Activated CD8-positive, alpha-beta memory T cell treated with anti-CD3 and anti-CD28 coated beads for 24 hours (primary cell): ENCODE measurements around the gene CBR1.

Experiments
- DNase-seq: peaks from one replicate; pipeline ENCODE4 v3.0.0-alpha.2; 2020

CBR1 gene

DNA sequence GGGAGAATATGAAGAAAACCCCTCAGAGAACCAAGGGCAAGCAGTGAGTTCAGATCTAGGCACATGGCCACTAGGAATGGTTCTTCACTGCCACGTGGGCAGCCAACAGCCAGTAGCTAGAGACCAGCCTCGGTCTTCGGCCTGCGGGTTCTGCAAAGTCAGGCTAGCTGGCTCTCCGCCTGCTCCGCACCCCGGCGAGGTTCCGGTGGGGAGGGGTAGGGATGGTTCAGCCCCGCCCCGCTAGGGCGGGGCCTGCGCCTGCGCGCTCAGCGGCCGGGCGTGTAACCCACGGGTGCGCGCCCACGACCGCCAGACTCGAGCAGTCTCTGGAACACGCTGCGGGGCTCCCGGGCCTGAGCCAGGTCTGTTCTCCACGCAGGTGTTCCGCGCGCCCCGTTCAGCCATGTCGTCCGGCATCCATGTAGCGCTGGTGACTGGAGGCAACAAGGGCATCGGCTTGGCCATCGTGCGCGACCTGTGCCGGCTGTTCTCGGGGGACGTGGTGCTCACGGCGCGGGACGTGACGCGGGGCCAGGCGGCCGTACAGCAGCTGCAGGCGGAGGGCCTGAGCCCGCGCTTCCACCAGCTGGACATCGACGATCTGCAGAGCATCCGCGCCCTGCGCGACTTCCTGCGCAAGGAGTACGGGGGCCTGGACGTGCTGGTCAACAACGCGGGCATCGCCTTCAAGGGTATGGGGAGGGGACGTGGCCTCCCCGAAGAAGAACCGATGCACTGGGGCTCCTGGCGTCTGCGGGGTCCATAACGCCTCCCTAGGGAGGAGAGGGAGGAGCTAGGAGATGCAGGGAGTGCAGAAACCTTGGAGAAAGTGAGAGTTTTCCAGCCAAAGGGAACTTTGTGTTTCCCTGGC is at the start of gene CBR1:
TSS of gene CBR1 (plus strand) at position 312 of the 871 bp plus-strand sequence. CDS start at position 404, 92 bp downstream.
- peak; percentile 95 for DNase-seq

DNA sequence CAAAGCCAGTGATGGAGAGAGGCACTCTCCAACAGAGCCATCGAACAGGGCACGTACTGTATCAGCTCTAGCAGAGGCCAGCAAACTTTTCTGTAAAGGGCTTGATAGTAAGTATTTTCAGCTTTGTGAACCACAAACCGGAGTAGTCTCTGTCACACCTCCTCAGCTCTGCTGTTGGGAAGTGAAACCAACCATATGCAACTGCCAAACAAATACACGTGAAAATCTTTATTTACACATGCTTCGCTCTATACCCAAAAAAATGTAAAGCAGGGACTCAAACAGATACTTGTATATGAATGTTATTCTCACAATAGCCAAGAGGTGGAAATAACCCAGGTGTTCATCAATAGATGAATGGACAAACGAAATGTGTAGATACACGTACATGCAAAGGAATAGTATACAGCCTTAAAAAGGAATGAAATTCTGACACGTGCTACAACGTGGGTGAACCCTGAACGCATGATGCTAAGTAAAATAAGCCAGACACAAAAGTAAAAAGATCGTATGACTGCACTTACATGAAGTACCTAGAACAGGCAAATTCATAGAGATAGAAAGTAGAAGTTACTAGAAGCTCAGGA is 48.5 kb upstream of the CBR1 start:
- no peak for DNase-seq

DNA sequence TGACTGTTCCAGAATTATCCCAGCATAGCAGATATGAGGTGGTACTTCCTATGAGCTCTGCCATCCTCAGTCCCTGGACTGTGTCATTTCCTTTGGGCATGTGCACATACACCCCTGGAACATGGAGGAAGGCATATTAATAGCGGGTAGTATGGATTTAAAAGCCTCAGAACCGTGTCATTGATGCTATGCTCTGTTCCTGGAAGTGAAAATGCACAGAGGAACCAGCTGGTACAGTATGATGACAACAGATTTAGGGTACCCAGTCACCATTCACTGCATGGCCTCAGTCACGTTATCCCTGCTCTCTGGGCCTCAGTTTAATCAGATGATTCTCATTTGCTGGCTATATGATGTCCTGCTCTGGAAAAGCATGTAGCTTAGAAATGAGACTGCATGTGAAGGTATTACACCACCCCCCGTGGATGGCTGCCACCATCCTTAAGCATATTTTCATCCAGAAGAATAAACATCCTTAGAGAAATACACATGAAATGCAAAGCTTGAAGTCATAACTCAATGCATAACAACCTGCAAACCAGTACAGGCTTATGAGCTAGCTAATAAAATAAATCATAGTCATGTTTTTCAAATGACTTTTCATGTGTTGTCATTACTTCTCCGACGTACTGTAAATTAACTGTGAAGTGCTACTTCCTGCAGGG is 47.3 kb upstream of the CBR1 start:
- DNase-seq = no peak

DNA sequence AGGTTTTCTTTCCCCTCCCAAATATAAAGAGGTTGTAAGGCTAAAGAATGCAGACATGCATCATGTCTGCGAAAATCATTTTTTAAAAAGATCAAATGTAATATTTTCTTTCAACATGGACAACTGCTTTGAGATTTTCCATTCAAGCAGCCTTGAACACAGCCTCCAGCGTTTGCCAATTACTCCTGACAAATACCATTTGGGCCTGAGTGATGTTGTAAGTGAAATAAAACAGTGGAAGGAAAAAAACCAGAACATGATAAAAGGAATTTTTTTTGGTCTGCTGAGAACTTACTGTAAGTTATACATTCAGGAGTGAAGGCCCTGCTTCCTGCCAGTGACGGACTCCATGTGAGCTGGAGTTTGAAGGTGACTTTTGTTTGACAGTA is 46.7 kb upstream of the CBR1 start:
- no peak for DNase-seq

DNA sequence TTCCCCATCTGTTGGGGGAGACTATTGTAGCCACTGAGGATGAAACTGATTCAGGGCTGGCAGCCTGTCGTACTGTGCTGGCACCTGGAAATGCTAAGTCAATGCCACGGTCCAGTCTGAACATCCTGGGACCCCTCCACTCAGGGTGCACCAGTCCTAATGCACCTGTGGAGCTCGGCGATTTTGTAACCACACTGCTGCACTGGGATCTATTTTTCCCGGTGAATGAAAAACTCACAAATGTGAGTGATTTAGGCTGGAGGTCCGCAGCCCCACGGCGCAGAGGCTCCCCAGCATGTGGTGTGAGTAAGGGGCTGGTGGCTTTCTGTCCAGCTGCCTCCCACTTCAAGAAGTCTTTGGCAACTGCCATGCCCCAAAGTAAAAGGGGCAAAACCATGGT is 45.0 kb upstream of the CBR1 start:
- DNase-seq = no peak

DNA sequence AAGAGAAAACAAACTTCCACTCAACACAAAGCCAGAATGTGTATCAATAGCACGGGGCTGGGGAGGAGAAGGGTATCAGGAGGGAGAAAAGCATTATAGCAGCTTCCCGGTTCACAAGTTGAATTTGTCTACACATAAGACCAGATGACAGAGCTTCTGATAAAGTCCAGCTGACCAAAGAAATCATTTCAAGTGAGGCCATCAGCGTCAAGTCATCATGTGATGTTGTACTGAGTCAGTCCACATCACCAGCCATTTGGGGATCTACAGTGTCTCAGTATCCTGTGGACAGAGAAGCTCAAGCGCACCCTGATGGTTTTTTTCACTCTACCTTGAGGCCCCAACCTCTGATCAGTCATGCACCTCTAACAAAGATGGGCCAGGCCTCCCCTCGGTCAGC is 42.5 kb upstream of the CBR1 start:
- DNase-seq = no peak

DNA sequence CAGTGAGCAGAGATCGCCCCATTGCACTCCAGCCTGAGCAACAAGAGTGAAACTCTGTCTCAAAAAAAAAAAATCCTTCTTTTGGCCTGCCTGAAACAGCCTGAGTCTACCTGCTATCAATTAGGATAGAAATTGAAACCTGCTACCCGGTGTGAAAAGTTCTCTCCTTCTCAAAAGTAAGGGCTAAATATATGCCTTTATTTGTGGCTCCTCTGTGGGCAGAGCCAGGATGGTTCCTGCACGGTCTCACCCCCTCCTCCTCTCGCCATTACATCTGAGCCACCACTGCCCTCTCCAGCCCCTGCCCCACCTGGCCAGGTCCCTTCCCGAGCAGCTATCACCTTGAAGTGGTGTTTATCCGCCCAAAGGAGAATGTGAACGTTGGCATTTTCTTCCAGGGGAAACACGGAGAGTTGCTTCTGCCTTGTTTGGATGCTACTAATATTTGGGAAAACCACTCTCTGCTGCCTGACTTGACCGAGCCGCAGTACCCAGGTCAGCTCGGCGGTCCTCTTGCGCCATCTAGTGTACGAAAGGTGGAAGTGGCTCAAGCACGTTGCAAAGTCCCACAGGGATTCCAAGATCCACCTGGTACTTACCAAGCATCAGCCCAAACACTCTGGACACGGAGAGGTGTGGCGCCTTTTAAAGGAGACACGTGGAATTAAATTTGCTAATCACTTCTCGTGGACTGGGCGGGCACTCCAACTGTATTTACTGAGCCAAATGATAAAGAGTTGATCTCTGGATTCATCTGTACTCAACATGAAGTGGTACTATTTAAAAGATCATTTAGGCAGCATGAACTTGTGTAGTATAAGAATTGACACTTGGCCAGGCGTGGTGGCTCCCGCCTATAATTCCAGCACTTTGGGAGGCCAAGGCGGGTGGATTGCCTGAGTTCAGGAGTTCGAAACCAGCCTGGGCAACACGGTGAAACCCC is 41.4 kb upstream of the CBR1 start:
- peak; percentile 86 for DNase-seq

DNA sequence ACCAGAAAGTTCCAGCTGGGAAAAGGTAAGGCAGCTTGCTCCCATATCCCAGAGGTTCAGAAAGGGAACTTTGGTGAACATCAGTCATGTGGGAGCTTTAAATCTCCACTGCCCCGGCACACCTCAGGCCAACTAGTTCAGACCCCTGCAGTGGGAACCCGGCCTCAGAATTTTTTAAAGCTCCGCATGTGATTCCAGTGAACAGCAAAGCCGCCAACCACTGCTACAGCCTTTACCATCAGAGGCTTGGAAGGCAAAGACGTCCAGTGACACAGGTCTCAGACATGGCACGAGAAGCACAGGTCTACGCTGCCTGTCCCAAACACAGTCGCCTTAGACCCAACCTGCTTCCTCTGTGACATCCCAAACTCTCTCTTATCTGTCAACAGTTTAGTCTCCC is 40.5 kb upstream of the CBR1 start:
- no peak for DNase-seq

DNA sequence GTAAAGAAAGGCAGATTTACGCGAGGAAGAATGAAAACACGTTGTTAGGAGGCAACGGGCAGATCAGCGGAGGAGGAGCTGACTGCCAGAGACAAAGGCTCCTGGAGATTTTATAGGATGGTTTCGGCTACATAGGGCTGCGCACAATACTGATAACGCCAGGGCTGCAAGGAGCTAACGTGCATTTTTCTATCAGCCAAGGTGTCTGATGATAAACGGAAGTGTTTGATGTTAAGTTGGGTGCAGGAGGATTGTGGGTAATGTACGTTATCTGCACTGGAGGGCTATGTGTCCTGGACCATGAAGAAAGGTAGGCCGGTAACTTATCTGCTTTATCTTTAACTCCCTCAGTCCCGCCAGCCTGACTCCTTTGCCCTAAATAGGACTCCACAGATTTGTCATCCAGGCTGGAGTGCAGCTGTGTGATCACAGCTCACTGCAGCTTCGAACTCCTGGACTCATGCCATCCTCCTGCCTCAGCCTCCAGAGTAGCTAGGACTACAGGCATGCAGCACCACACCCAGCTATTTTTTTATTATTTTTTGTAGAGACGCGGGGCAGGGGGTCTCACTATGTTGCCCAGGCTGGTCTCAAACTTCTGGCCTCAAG is 39.1 kb upstream of the CBR1 start:
- no peak for DNase-seq

DNA sequence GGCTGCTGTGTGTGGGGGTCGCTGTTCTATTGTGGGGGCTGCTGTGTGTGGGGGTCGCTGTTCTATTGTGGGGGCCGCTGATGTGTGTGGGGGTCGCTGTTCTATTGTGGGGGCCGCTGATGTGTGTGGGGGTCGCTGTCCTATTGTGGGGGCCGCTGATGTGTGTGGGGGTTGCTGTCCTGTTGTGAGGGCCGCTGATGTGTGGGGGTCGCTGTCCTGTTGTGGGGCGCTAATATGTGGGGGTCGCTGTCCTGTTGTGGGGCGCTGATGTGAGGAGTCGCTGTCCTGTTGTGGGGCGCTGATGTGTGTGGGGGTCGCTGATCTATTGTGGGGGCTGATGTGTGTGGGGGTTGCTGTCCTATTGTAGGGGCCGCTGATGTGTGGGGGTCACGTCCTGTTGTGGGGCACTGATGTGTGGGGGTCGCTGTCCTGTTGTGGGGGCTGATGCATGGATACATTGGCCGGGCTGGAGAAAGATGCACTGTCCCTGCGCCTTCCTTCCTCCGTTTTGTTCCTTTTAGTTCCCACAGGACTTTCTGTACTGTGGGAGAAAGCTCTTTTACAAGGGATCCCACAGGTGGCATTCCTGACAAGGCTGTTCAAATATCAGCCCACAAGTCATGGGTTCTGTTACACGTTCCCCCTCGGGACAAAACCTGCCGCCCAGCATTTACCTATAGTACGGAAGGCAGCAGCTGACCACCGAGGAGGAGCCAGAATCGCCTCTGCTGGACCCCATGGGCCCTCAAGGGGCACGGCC is 37.0 kb upstream of the CBR1 start:
- no peak for DNase-seq

DNA sequence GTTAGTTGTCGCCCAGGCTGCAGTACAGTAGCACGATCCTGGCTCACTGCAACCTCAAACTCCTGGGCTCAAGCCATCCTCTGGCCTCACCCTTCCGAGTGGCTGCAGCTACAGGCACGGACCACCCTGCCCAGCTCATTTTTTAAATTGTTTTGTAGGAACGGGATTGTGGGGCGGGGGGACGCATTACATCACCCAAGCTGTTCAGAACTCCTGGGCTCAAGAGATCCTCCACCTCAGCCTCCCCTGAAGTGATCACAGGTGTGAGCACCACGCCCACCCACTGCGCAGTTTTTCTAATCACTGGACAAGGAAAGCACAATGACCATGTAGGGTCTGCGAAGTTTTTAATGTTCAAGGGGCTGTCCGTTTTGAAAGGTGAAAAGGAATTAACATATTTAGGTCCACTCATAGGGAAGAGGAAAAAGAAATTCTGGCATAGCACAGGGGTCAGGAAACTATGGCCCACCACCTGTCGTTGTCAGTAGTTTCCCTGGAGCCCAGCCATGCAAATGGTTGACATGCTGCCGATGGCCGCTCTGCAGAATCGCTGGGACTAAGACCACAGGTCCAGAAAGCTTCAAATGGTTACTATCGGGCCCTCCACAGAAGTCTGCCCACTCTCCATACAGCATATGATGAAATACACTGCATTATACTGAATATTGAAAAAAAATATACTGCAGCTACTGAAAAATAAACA is 35.5 kb upstream of the CBR1 start:
- DNase-seq = no peak

DNA sequence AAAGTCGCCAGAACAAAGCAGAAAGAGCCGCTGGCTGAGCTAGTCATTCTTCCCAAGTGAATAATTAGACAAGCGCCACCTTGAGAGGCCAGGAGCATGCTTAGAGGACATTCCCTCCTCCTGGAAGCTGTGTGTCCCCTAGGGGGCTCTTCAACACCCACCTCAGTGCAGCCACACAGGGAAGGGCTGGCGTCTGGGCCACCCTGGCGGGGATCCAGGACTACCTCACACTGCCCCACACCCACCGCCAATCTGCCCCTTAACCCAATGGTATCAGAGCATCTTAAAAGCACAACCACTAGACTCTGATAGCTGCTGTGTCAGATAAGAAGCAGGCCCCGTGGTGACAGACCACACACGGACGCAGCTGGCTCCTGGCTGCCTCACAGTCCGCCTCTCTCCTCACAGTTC is 34.4 kb upstream of the CBR1 start:
- DNase-seq = no peak

DNA sequence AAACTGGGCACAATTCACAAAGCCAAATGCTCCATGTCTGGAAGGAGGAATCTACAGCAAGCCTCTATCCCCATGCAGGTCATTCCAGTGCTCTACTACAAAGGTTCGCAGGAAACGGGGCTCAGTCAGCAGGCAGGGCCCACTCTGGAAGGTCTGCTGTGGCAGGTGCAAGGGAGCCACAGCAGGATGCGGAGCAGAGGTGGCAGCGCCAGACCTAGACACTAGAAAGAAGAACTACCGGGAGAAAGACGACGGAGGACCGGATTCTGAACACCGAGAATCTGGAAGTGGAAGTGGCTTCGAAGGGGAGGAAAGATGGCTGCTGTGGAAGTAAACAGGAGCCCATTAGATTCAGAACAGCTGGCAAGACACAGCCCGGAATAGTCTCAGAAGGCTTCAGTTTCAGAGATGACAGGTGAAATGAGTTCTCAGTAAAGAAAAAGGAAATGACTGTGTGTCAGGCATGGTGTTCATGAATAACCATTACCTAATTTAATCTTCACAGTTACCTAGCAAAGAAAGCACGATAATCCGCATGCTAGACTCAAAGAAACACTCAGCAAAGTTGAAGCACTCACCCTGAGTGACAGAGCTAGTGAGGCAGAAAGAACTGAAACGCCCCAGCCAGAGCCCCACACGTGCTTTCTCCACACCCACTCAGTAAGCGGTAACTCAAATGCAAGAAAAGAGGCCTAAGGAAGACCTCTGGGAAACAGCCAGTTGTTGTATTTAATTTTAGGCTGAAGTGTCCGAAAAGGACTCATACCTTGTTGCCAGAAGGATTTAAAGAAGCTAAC is 30.9 kb upstream of the CBR1 start:
- DNase-seq = no peak

DNA sequence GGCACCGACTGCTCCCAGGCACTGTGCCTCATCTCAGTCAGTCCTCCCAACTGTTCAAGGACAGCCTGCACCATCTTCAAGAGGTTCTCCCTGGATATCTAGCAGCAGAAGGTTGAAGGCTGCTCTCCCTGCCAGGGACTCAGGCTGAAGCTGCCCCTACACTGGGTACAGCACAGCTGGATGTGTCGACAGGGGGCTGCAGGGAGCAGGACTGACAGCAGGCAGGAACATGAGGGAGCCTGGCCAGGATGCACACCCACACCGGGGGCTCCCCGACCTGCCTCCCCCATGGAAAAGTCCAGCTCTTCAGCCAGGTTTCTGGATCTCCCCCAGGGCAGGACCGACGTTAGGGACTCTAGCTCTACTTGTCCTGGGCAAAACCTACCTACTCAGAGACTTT is 30.0 kb upstream of the CBR1 start:
- DNase-seq = no peak

DNA sequence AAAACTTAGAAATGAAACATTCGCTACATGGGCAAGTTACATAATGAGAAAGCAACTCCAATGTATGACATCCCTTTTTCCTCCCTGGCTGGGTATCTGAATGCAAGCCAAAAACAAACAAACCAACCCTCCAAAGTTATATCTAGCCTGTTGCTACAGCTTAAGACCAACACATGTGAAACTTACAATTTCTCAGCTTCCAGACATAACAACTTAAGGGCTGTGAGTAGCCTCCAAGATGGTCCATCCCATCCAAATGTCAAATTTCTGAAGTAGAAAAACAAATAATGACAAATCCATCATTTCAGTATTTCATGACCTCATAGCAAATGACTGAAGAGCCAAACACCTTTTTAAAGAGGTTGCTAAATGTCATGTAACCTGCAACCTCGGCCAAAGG is 29.4 kb upstream of the CBR1 start:
- no peak for DNase-seq

DNA sequence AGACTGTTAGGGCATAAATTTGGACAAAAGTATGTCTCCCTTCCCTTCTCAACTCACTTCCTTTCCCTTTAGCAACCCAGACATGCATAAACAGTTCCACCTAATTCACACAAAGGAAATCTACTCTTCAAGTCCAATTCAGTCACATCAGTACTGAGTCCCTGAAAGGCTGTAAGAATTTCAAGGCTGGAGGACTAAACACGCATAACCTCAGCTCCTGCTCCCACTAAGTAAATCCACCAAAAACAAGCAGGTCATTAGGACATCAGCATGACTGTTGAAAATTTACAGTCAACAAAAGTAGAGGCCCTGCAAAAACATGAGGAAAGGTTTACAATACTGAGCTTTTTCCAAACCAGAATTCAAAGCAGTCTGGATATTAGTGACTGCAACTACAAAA is 27.9 kb upstream of the CBR1 start:
- DNase-seq = no peak

DNA sequence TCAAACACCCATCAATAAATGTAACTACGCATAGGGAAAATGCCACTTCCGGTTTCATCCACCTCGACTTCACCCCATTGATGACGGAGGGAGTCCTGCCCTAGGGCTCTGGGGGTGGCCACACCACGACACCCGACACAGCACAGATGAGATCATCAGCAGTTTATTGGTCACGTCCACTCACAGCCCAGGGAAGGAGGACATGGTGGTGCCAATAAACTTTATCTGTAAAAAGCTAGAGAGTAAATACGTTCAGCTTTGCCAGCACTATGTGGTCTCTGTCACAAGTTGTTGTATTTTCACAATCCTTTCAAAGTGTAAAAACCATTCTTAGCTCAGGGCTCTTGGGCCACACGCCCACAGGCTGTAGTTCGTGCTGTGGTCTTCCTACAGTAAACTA is 25.8 kb upstream of the CBR1 start:
- DNase-seq = no peak

DNA sequence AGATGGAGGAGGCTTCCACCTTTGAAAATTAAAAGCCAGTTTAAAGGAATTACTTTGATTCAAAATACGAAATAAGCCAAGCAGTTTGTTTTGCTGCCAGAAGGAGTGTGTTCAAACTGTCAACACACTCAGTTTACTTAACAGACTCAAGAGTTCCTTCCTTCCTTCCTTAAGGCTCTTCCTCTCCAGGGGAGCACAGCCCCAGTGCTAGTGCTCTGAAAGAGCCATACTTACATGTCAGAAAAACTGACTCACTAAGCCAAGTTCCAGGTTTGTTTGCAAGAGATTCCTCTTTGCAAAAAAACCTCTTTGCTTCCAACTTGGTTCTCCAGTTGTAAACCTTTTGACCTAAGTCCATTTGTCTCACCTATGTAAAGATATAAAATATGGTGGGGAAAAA is 23.8 kb upstream of the CBR1 start:
- DNase-seq = peak; percentile 17

DNA sequence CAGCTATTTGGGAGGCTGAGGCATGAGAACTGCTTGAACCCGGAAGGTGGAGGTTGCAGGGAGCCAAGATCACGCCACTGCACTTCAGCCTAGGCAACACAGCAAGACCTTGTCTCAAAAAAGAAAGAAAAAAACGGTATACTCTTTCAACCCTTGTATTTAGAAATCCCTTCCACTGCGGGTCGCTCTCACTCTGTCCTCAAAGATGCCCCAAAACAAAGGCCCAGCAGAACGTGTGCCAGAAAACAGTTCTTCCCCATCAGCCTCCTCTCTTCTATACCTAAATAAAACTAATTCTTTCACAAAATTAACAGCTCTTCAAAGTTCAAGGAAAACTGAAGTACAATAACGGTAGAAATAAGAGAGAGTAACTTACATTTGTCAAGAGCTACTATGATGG is 22.7 kb upstream of the CBR1 start:
- DNase-seq = no peak

DNA sequence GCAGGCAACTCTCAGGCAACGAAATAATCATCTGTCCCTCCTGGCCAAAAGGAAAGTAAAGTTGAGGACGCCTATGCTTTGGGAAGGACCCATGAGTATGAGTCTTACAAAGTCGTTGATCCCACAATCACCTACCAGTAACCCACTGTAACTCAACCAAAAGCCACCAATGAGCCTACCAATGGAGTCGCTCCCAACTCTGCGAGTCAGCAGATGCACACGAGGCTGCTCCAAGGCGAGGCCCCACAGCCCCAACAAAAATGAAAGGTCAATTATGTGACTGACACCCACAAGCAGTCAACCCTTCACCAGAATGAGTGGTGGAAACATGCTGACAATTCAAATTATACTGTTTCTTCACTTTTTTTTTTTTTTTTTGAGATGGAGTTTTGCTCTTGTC is 21.5 kb upstream of the CBR1 start:
- DNase-seq = no peak
